A549 (cell line): ENCODE data around the gene CNTN3. TPM values are rescaled to one million over a fixed set of nuclear protein-coding genes. Genes with fewer than 3 reads are reported as not detected.

Experiments
- ATAC-seq, 2 experiments: fragments of 200-7000 bp in 1 of 2; fragments of >200 bp in 1 of 2; cut with Nextera tagmentation in 1 of 2; cut with Tn5 transposase in 1 of 2; 3 replicates each; pipeline versions ENCODE4 v1.8.0 to v1.9.1; 2018 to 2020; ENCODE audit warnings: mild to moderate bottlenecking in 1 of 2, moderate library complexity in 1 of 2
- CTCF ChIA-PET: fragments of 300-600 bp; sonication (Branson Sonifier 250); formaldehyde crosslinking; extraction: SDS; loops from one replicate; lab custom pipeline; 2021; ENCODE audit warnings: antibody characterized with exemption, inconsistent platforms; lab: Yijun Ruan, JAX
- POLR2A ChIA-PET: fragments of 350-600 bp; formaldehyde crosslinking; extraction: SDS; loops from one replicate; lab custom pipeline; 2021; ENCODE audit warnings: antibody characterized with exemption, inconsistent platforms; lab: Yijun Ruan, JAX
- DNase-seq, 2 experiments: peaks; one replicate each; pipeline versions ENCODE4 v3.0.0 to v3.0.0-alpha.2; 2011 to 2016; ENCODE audit warnings: low read depth in 1 of 2, low spot score in 1 of 2
- FAIRE-seq: peaks from 2 replicates; lab custom pipeline; 2011; peaks lifted over from hg19 to GRCh38; lab: Jason Lieb, UNC
- H3K27ac ChIP-seq, 2 experiments: fragments of >200 bp; sonication (Bioruptor Twin); formaldehyde crosslinking; 3 replicates each; pipeline ENCODE4 v1.5.1; 2016 to 2017
- H3K4me1 ChIP-seq: fragments of >200 bp; sonication (Bioruptor Twin); formaldehyde crosslinking; 3 replicates; pipeline ENCODE4 v1.6.1; 2016
- H3K4me2 ChIP-seq: fragments of >200 bp; sonication (Bioruptor Twin); formaldehyde crosslinking; 3 replicates; pipeline ENCODE4 v1.6.1; 2016
- H3K4me3 ChIP-seq: fragments of >200 bp; sonication (Bioruptor Twin); formaldehyde crosslinking; 3 replicates; pipeline ENCODE4 v1.5.1; 2016
- H3K9me3 ChIP-seq: fragments of >200 bp; sonication (Bioruptor Twin); formaldehyde crosslinking; 3 replicates; pipeline ENCODE4 v1.6.1; 2016
- BHLHE40 ChIP-seq: IDR thresholded peaks from 2 replicates; pipeline ENCODE4 v1.6.1; 2012; ENCODE audit warnings: low read depth, low read length, inconsistent platforms
- CEBPB ChIP-seq, 2 experiments: fragments of >200 bp in 1 of 2; sonication (Bioruptor Twin) in 1 of 2; formaldehyde crosslinking in 1 of 2; IDR thresholded peaks; 2 replicates each; pipeline ENCODE4 v1.6.1; 2012 to 2016
- CHD2 ChIP-seq: fragments of 150-350 bp; IDR thresholded peaks from 2 replicates; pipeline ENCODE4 v1.6.1; 2014; ENCODE audit warnings: low read length; ENCODE audit not compliant: partially characterized antibody
- CHD4 ChIP-seq: fragments of 200-600 bp; sonication (generic); IDR thresholded peaks from 2 replicates; pipeline ENCODE4 v1.6.1; 2016; ENCODE audit warnings: antibody characterized with exemption, mild to moderate bottlenecking, borderline replicate concordance
- E2F6 ChIP-seq: IDR thresholded peaks from 2 replicates; pipeline ENCODE4 v1.6.1; 2012; ENCODE audit warnings: low read depth, borderline replicate concordance
- EHMT2 ChIP-seq: fragments of 200-600 bp; sonication (generic); IDR thresholded peaks from 2 replicates; pipeline ENCODE4 v1.6.1; 2016; ENCODE audit warnings: antibody characterized with exemption, low read depth, mild to moderate bottlenecking, moderate library complexity
- EP300 ChIP-seq, 2 experiments: fragments of >200 bp; sonication (Bioruptor Twin); formaldehyde crosslinking; IDR thresholded peaks; 2 replicates in 1 of 2; 3 replicates in 1 of 2; pipeline ENCODE4 v1.6.1; 2016 to 2017
- ESRRA ChIP-seq: fragments of 150-350 bp; IDR thresholded peaks from 2 replicates; pipeline ENCODE4 v1.6.1; 2014; ENCODE audit warnings: mild to moderate bottlenecking, low read length, borderline replicate concordance
- FOSL2 ChIP-seq, 2 experiments: fragments of 450-650 bp in 1 of 2; fragments of >200 bp in 1 of 2; sonication (Bioruptor Twin) in 1 of 2; formaldehyde crosslinking; IDR thresholded peaks; 2 replicates each; pipeline versions ENCODE4 v1.5.0 to v1.6.1; 2016 to 2020; ENCODE audit warnings: mild to moderate bottlenecking in 1 of 2, moderate library complexity in 1 of 2
- FOXS1 ChIP-seq: fragments of 250-450 bp; sonication (Bioruptor Pico); IDR thresholded peaks from 2 replicates; pipeline ENCODE4 v1.5.0; 2020; ENCODE audit warnings: mild to moderate bottlenecking, moderate library complexity
- MAFK ChIP-seq: fragments of 450-650 bp; IDR thresholded peaks from 2 replicates; pipeline ENCODE4 v1.6.1; 2014; ENCODE audit not compliant: partially characterized antibody
- MAX ChIP-seq: IDR thresholded peaks from 2 replicates; pipeline ENCODE4 v1.6.1; 2012
- MYC ChIP-seq: IDR thresholded peaks from 2 replicates; pipeline ENCODE4 v1.6.1; 2012; ENCODE audit warnings: mild to moderate bottlenecking, inconsistent platforms, low read length, improper control_type of control experiment, borderline replicate concordance
- NPAS2 ChIP-seq: fragments of 250-450 bp; sonication (Bioruptor Pico); IDR thresholded peaks from 2 replicates; pipeline ENCODE4 v1.8.0; 2022; ENCODE audit warnings: mild to moderate bottlenecking, moderate library complexity, borderline replicate concordance
- NR3C1 ChIP-seq: fragments of >200 bp; sonication (Bioruptor Twin); formaldehyde crosslinking; IDR thresholded peaks from 3 replicates; pipeline ENCODE4 v1.6.1; 2017
- POLR2AphosphoS2 ChIP-seq: conservative IDR thresholded peaks from 2 replicates; pipeline ENCODE4 v1.6.1; 2012; ENCODE audit warnings: low read length, improper control_type of control experiment, inconsistent platforms
- RAD21 ChIP-seq, 2 experiments: fragments of >200 bp in 1 of 2; sonication (Bioruptor Twin) in 1 of 2; formaldehyde crosslinking in 1 of 2; IDR thresholded peaks in 1 of 2; conservative IDR thresholded peaks in 1 of 2; 2 replicates in 1 of 2; 3 replicates in 1 of 2; pipeline ENCODE4 v1.6.1; 2012 to 2018; ENCODE audit warnings: inconsistent platforms in 1 of 2
- RFX5 ChIP-seq: fragments of 450-650 bp; IDR thresholded peaks from 2 replicates; pipeline ENCODE4 v1.7.1; 2014; ENCODE audit warnings: antibody characterized with exemption, mild to moderate bottlenecking, moderate library complexity
- SREBF2 ChIP-seq: fragments of 450-650 bp; IDR thresholded peaks from 2 replicates; pipeline ENCODE4 v1.6.1; 2014; ENCODE audit warnings: mild to moderate bottlenecking, moderate library complexity
- TP53 ChIP-seq: fragments of 250-450 bp; sonication (Bioruptor Pico); IDR thresholded peaks from 2 replicates; pipeline ENCODE4 v1.5.0; 2021; ENCODE audit warnings: mild to moderate bottlenecking, moderate library complexity
- ZNF302 ChIP-seq: fragments of 250-450 bp; sonication (Bioruptor Pico); IDR thresholded peaks from 2 replicates; pipeline ENCODE4 v1.9.0; 2021; ENCODE audit warnings: inconsistent platforms, mild to moderate bottlenecking, moderate library complexity
- WGBS: methylation state at CpG from one replicate; pipeline ENCODE4 v1.1.6; 2017; ENCODE audit errors: missing lambda C conversion rate; 5-methylcytosine and 5-hydroxymethylcytosine counted together
- polyA plus RNA-seq, 4 experiments: library from polyadenylated mRNA; depleted of rRNA in 3 of 4; stranded (reverse); fragments of >200 nt; fragmentation: RNase III in 1 of 4; extraction: RNeasy Plus Mini Kit Qiagen cat#74134 plus additional on column Dnase treatment in 1 of 4; gene quantifications; 2 replicates in 3 of 4; 3 replicates in 1 of 4; pipeline ENCODE4 v1.2.3, GENCODE V29; 2011 to 2017
- TF ChIP-seq, protein P1 (sequence below): fragments of 250-450 bp; sonication (Bioruptor Pico); IDR thresholded peaks from 2 replicates; pipeline ENCODE4 v1.5.0; 2021; ENCODE audit warnings: mild to moderate bottlenecking, moderate library complexity, borderline replicate concordance

Gene CNTN3
- polyA plus RNA-seq, 2 of the 4 experiments (the other 2 are of a cell fraction) = not detected

GRCh38 chr3:74613060-74613459, 1.4 kb downstream of the CNTN3 start (continued):
- TF ChIP-seq MAX (no peak), EHMT2 (no peak), ZNF302 (CRISPR knock-in tag) (no peak), NR3C1 (no peak), TP53 (CRISPR knock-in tag) (no peak), RAD21 (conservative IDR thresholded peaks at IDR 0.05 in 1 of 2, IDR thresholded peaks at IDR 0.05 in 1 of 2) (no peak)

DNA sequence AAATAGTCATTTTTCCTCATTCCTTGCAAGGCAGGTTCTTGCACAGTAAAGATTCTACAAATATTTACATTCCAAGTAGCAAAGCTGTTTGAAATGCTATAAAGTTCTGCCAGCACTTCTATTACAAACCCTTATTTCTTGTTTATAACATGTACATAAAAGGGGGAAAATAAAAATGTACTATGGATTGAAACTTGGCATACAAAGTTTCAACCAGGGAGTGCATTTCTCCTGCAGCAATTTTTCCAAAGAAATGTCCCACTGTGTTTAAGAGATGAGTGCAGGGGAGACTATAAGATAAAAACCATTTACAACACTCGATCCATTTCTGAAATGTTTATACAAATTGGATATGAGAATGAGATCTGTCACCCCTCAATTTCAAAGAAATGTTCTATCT, 3.3 kb downstream of the CNTN3 start:
- POLR2A ChIA-PET = no interaction called here
- CTCF ChIA-PET = no interaction called here
- no peaks in the 10 kb centered on the region for H3K9me3 ChIP-seq
- H3K4me1 ChIP-seq = no peaks in the 10 kb centered on the region
- TF ChIP-seq BHLHE40 (no peak), E2F6 (no peak), CHD2 (no peak), MAFK (no peak), MYC (no peak)
- TF ChIP-seq, protein P1, sequence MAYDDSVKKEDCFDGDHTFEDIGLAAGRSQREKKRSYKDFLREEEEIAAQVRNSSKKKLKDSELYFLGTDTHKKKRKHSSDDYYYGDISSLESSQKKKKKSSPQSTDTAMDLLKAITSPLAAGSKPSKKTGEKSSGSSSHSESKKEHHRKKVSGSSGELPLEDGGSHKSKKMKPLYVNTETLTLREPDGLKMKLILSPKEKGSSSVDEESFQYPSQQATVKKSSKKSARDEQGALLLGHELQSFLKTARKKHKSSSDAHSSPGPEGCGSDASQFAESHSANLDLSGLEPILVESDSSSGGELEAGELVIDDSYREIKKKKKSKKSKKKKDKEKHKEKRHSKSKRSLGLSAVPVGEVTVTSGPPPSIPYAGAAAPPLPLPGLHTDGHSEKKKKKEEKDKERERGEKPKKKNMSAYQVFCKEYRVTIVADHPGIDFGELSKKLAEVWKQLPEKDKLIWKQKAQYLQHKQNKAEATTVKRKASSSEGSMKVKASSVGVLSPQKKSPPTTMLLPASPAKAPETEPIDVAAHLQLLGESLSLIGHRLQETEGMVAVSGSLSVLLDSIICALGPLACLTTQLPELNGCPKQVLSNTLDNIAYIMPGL (CRISPR knock-in tag) = no peak
- no peak overlapping the region for H3K4me2 ChIP-seq
- DNase-seq (no peak), FAIRE-seq (no peak), ATAC-seq (no peak)
- 0% methylated on average over 1 of the region's 1 CpG for WGBS
- no peak overlapping the region for H3K27ac ChIP-seq
- H3K4me3 ChIP-seq = no peak overlapping the region

DNA sequence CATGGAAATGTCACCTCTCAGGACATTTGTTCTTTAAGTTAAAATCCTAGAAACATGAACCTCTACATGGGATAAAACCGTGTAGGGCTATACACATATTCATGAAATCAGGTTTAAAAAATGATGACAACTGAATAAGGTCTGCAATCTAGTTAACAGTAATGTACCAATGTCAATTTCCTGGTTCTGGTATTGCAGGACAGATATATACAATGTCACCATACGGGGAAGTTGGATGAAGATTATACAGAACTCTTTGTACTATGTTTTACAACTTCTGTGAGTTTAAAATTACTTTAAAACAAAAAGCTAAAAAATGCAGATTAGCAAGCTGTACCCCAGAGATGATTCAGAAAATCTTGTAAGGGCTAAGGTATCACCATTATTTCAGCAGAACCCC, 6.7 kb downstream of the CNTN3 start:
- 1% methylated on average over 2 of the region's 2 CpGs for WGBS
- no peak for DNase-seq
- H3K4me3 ChIP-seq = no peak overlapping the region
- ATAC-seq = no peak
- H3K27ac ChIP-seq = no peak overlapping the region
- no peak for TF ChIP-seq CEBPB (IDR thresholded peaks at IDR 0.05)
- no peak for TF ChIP-seq POLR2AphosphoS2
- TF ChIP-seq FOXS1 (CRISPR knock-in tag) = no peak
- TF ChIP-seq NPAS2 = no peak
- no peak for TF ChIP-seq SREBF2
- TF ChIP-seq EP300 (IDR thresholded peaks at IDR 0.05) = no peak
- no peak for TF ChIP-seq ESRRA
- no peak for TF ChIP-seq MAX
- TF ChIP-seq NR3C1 = no peak
- TF ChIP-seq EHMT2 = no peak
- no peak for TF ChIP-seq MAFK
- no peak for FAIRE-seq
- H3K4me1 ChIP-seq = no peaks in the 10 kb centered on the region
- ChIA-PET CTCF (no interaction called here), POLR2A (no interaction called here)
- no peak overlapping the region for H3K4me2 ChIP-seq
- H3K9me3 ChIP-seq = no peaks in the 10 kb centered on the region

GRCh38 chr3:74606996-74607395, 7.5 kb downstream of the CNTN3 start:
- no peak overlapping the region for H3K27ac ChIP-seq
- H3K4me1 ChIP-seq = no peaks in the 10 kb centered on the region
- no peak overlapping the region for H3K4me2 ChIP-seq
- H3K9me3 ChIP-seq = no peaks in the 10 kb centered on the region
- CTCF ChIA-PET = no interaction called here
- TF ChIP-seq CHD4 (no peak), FOSL2 (IDR thresholded peaks at IDR 0.05) (no peak), FOSL2 (CRISPR knock-in tag; IDR thresholded peaks at IDR 0.05) (no peak), SREBF2 (no peak), RAD21 (conservative IDR thresholded peaks at IDR 0.05 in 1 of 2, IDR thresholded peaks at IDR 0.05 in 1 of 2) (no peak), RFX5 (no peak), MAX (no peak)
- WGBS = 39% methylated on average over 7 of the region's 7 CpGs
- no peak for DNase-seq
- no peak for ATAC-seq
- POLR2A ChIA-PET = no interaction called here
- FAIRE-seq = no peak
- no peak overlapping the region for H3K4me3 ChIP-seq
